Epidermal melanocyte (primary cell): ENCODE data around the gene ASB8.
"Not testable (repeated sequence)": the region's sequence is repeated elsewhere in the genome, so short reads cannot be mapped to it uniquely, and the experiment has no call there.

Source experiments
- DNase-seq: peaks from one replicate; pipeline ENCODE4 v3.0.0; 2011; ENCODE audit warnings: low spot score; ENCODE audit not compliant: insufficient read length

Gene ASB8

DNA sequence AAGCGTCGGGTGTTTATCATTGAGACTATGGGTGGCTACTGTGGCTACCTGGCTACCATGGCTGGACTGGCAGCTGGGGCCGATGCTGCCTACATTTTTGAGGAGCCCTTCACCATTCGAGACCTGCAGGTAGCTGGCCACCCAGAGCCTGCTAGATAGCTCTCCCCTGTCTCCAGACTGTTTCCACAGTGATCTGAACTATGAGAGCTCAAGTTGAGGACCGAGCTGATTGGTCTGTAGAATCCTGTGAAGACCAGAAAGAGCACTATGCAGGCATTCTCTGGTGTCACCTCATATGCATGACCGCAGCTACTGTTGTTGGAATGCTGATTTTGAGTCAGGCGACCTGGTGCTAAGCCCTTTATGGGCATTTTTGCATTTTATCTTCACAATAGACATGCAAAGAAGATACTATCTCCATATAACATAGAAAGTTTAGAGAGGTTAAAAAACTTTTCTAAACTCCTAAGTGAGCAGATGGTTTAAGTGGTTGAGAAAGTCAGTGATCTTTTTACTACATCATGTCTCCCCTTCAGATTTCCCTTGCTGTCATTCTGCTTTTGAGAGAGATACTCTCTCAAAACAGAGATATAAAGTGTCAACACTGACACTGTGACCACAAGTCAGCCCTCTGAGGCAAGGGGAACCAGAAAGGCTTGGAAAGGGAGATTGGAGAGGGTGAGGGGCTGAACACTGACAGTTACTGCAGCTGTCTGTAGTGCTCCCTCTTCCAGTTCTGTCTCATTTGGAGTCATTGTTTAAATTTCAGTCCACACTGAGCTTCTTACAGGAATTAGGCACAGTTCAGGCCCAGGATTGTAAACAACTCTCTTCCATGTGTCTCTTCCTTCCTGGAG lies 14.3 kb downstream of the ASB8 start:
- DNase-seq: no peak

DNA sequence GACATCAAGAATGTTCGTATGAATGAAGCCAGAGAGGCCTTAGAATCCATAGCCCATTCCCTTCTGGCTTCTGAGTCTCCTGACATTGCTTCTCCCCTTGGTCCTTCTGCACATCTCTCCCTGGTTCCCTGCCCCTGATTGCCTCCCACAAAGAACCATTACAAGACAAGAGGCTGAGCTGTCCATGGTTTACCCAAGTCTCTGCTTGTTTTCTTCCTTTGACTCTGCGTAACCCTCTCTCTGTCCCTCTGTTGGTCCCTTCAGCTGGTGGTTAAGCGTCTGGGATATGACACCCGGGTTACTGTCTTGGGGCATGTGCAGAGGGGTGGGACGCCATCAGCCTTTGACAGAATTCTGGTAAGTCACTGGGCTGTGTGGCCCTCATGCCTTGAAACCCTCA lies 22.3 kb downstream of the ASB8 start:
- no peak for DNase-seq

DNA sequence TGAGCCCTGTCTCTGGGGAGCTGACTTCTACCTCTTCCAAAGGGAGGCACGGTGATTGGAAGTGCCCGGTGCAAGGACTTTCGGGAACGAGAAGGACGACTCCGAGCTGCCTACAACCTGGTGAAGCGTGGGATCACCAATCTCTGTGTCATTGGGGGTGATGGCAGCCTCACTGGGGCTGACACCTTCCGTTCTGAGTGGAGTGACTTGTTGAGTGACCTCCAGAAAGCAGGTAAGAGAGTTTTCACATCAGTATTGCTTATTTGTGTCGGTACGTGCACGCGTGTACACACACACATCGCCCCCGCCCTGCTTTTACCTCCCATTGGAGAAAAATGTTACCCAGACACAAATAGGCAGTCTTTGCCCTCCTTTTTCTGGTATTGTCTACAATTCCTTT lies 24.5 kb downstream of the ASB8 start:
- no peak for DNase-seq

DNA sequence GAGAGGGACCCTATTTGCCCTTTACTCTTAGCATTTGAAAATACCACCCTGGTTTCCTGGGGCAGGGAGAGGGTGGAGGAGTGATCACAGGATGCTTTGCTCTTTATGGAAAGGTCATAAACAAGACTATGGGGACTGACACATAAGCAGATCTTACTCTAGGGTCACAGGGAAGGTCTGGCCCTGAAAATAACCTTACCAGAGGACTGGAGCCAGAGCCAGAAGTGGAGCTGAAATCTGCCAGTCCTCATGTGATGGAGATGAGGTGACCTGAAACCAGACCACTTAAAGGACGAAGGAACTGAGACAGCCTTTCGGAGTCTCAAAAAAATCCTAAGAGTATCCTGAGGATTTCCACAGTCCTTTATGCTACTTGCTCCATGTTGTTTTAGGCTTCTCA lies 25.8 kb downstream of the ASB8 start:
- no peak for DNase-seq

DNA sequence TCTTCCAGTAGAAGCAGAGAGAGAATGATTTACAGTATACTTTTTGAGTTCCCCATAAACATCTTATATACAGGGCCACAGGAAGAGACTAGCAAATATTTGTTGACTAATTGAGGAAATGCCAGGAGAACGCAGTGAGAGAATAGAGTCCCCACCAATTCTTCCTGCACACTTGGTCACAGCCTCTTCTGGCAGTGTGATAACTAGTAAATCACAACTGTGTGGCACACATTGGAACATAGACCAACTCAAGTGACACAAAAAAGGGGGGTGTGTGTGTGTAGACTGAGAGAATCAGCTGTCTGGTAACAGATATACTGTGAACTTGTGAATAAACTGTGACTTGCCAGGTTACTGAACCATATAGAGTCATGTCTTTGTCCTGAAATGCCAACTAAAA lies 27.9 kb downstream of the ASB8 start:
- DNase-seq: no peak

DNA sequence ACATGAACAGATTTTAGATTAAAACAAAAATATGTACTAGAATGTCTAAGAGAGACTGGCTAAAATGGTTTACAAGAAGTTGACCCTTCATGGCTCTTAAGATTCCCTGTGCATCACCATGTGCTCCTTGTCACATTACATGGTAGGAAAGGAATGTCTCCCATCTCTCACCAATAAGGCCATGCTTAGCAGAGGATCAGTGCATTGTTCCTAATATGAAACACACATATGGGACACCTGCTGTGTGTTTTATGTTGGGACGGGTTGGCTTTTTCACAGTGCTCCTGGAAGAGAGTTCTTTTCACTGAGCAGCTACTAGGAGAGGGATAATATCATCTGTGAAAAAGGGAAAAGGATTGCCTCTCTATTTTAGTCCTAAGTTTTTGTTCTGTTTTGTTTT lies 28.5 kb downstream of the ASB8 start:
- no peak for DNase-seq

DNA sequence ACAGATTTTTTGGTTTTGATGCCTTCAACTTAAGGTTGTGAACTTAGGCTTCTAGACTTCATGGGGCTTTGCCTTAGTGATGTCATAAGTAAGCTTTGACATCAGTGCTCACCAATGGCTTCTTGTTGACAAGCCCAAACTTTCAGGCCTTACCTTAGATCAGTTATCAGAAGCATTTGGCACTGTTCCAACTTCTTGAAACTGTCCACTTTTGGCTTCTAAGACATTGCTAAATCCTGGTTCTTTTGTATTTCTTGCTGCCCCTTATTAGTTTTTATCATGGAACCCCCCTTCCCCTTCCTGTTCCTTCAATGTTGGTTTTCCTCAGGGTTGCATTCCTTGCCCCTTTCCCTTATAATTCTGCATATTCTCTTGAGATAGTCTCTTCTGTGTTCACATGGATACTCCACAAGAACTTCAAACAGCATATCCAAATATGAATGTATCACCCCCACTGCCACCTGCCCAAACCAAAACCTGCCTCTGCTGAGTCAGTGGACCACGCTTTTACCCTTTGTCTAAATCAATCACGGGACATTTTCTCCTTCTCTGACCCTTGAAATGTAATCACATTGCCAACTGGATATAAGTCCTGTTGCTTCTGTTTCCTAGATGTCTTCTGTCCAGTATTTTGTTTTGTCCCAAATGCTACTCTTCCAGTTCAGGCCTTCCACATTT lies 30.2 kb downstream of the ASB8 start:
- DNase-seq: no peak

DNA sequence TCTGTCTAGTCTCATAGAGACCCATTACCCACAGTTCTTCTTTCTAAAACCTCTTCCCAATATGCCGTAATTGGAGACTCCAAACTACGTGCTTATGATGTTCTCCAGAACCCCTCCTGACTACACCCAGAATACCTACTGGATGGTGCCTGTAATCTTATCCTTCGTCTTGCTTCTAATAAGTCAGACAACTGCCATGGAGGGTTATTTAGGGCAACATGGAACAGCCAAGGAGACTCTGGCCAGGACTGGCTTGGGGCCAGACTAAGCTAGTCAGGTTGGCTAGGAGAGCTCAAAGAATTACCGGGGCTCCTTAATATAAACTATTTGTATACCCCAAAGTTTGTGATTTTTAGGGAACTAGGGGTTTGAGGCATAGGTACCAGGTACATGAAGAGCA lies 31.3 kb downstream of the ASB8 start:
- DNase-seq: no peak

DNA sequence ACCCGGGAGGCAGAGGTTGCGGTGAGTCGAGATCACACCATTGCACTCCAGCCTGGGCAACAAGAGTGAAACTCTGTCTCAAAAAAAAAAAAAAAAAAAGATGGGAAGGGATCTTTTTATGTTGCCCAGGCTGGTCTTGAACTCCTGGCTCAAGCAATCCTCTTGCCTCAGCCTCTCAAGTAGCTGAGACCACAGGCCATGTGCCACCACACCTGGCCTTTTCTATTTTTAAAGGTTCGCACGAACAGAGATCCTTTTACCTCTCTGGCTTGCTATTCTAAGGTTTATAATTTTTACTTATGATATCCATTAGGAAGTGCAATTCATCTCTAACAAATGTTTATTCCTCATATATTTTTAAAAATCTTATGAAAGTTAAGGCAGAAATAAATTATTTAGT lies 31.8 kb downstream of the ASB8 start:
- DNase-seq: not testable (repeated sequence)

DNA sequence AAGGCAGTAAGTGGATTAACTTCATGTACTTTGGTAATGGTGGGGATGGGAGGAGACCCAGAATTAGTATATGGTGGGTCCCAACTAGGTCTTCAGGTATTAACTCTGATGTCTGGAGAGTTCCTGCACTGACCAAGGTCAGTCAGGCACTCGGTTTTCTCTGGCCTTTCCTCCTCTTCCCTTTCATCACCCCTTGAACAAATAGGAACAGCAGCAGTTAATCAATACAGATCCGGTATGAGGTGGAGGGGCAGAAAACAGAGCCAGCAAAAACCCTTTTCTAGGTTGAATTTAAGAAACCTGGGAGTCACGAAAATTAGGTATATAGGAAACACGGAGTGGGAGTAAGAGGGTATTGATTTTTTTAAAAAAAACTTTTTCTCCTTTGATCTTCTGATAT lies 34.1 kb downstream of the ASB8 start:
- DNase-seq: no peak

DNA sequence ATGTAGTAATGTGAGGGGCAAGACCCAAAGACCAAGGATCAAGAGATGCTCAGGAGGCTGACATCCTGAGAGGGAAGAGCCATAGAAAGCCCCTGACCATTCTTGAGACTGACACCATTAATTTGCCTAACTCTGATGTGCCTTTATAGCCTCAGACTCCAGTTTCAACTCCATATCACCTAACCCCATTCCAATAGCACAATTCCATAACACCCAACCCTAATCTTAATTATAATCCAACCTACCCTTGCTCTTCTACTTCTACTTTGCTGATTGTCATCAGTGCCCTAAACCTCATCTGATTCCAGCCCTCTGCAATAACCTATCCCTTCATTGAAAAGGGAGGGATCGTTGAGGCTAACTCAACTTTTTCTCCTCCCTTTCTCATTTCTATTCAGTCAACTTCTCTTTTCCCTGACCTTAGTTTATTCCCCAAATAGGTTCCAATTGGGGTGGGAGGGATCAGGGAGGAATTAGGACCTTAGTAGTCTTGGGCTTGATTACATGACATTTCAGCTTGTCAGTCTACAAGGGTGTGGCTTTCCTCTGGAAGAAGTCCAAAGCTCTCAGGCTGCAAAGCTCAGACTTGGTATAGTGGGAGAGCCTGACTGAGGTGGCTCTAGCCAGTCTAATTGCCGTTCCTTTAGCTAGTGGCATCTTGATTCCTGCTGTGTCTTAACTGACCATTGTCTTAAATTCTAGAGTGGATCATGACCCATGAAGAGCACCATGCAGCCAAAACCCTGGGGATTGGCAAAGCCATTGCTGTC lies 35.1 kb downstream of the ASB8 start:
- no peak for DNase-seq

DNA sequence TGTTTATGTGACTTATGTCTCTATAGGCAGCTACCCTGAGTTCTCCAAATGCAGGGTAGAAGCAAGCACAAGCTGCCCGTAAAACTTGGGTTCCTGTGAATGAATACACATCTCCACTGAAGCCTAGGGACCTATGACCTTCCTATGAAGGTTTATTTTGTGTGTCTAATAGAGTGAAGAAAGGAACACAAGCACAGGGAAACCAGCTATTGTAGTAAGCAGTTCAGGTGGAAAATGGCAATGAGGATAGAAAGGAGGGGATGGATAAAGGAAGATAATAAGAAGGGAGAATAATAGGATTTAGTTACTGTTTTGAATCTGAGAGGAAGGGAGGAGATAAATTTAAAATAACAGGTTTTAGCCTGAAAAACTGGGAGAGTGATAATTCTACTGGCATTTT lies 35.8 kb downstream of the ASB8 start:
- no peak for DNase-seq

DNA sequence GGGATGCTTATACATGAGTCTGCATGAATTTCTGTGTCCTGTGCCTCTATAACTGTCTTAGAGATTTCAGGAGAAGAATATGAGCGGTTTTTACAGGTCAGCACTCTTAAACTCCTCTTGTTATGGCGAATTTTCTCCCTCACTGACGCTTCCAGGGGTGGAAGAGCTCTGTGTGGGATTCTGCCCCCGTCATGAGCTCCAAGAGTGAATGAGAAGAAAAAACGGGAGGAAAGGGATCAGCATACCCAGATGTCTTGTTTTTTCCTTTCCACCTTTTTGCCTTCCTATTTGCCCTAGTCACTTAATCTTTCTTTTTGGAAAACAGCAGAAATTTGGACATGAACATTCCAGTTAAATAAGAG lies 37.5 kb downstream of the ASB8 start:
- DNase-seq: no peak

DNA sequence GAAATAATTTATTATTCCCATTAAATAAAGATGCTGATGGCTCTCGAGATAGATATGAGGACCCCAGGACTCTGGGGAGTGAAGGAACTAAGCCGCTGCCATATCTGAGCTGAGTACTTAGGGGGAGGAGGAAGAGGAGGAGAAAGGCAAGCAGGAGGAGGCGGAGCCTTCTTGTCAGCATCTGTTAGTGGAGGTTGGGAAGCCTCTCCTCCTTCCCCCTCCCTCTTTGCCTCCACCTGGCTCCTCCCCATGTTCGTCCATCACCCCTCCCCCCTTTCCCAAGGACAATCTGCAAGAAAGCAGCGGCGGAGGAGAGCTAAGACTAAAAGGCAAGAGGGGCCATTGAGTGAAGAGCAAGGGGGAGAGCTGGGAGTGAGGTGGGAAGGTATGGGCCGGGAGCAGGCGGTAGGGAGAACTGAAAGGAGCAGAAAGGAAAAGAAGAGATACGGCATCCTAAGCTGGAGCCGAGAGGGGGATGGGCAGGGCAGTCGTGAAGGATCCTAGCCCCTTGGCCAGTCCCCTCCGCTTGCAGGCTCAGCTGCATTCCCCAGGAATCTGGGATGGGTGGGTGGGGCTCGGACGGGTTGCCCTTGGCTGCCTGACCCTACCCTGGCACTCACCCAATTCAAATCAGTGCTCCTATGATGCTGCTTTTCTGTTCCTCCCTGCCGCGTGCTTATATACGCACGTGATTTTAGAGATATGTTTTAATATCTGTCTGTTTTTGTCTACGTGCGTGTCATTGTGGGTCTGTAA lies 38.1 kb downstream of the ASB8 start, which contains the start of gene PFKM:
Gene PFKM (plus strand): TSS at position 287 of the 756 bp plus-strand sequence. CDS start 3,411 bp downstream, outside the sequence.
- DNase-seq: peak; percentile 92

DNA sequence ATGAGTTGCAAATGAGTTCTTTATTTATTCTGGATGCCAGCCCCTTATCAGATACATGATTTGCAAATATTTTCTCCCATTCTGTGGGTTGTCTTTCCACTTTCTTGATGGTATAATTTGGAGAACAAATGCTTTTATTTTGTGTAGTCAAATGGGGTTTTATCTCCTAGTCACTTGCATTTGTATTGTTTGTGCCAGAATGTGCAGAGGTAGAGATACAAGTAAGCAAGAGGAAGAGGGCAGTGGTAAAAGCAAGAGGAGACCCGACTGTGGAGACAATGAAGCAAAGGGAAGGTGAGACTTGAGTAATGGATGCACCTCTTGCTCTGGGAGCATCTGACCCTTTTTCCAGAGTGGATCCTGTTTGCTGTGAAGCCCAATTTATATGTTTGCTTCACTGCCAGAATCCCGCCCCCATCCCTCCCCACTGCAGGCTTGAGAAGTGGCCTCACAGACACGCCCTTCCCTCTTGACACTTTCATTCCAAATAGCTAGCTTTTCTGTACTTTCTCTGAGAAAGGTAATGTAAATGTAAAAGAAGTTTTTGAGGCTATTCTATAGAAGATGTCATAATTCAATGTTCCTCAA lies 38.9 kb downstream of the ASB8 start:
- DNase-seq: no peak

DNA sequence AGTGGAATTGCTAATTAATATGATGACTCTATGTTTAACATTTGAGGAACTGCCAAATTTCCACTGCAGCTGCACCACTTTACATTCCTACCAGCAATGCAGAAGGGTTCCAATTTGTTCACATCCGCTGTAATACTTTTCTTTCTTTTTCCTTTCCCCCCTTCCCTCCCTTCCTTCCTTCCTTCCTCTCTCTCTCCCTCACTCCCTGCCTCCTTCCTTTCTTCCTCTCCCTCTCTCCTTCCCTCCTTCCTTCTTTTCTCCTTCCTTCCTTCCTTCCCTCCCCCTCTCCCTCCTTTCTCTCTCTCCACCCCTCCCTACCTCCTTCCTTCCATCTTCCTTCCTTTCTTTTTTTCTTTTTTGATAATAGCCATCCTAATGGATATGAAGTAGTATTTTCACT lies 41.4 kb downstream of the ASB8 start:
- DNase-seq: no peak

DNA sequence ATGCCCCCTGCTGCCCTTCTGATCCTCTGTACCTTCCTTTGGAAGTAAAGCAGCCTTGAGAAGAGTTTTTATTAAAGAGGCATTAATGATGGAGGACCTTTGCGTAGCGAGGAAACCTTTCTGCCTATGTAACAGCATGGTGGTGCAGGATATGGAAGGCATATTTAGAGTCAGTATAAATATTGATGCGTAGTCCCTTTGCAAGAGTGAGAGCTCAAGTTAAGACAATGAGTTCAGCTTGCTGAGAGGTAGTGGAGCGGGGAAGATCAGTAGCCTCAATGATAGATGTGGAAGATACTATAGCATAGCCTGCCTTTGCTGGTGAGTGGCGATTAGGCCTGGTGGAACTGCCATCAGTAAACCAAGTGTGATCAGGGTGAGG lies 46.0 kb downstream of the ASB8 start:
- DNase-seq: not testable (repeated sequence)

DNA sequence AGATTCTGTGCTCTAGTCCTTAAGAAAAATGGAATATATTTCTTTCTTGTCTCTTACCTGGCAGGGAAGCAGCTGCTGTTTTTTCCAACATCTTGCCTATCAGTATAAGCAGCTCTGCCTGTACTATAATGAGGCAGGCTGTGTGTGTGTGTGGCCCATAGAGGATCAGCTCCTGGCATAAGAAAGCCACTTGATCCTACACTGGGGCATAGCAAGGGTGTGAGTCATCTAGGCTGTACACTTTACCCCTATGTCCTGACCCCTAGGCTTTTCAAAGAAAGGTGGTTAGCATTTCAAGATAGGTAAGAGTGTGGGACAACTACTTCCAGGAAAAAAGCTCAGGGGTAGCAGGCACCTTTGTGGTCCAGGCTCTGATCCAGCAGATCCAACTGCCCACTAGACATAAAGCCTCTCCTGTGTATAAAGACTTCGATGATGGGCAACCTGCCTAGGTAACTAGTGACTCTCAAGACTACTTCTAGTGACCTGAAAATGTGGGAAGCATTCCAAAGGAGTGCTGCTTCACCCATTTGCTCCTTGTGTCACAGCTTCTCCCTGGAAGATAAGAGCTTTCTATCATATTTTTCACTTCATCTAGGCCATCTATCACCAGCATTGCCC lies 46.5 kb downstream of the ASB8 start:
- no peak for DNase-seq

DNA sequence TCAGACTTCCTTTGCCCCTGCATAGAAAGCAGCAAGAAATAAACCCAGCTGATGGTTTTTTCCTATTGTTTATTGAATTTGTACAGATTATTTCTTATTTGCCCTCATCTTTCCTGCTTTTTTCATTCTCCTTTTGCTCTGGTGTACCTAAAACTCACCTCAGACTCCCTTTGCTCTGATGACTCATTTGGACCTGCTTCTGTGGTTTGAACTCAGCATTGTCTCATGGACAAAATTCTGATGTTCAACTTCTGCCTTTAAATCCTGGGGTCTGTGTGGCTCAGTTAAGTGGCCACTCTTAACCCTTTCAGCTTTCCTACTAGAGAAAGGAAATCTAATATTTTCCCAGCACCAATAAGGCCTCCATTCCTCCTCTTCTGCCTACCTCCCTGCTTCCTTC lies 47.9 kb downstream of the ASB8 start:
- DNase-seq: no peak
